ENCODE data around the gene FBN3.
"Not testable (repeated sequence)": the region's sequence is repeated elsewhere in the genome, so short reads cannot be mapped to it uniquely, and the experiment has no call there.

Gene FBN3

DNA sequence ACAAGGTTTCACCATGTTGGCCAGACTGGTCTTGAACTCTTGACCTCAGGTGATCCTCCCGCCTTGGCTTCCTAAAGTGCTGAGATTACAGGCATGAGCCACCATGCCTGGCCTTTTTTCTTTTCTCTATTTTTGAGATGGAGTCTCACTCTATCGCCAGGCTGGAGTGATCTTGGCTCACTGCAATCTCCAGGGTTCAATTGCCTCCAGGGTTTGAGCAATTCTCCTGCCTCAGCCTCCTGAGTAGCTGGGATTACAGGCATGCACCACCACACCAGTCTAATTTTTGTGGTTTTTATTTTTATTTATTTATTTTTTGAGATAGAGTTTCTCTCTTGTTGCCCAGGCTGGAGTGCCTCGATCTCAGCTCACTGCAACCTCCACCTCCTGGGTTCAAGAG lies 125.1 kb downstream of the FBN3 start:
- not testable (repeated sequence) for DNase-seq (ENCODE audit: low read depth in 2 of 2, low spot score in 1 of 2)

GRCh38 chr19:8023371-8023770 lies 126.0 kb downstream of the FBN3 start:
- DNase-seq (ENCODE audit: low read depth in 2 of 2, low spot score in 1 of 2) = no peak

- DNase-seq (ENCODE audit: low read depth in 2 of 2, low spot score in 1 of 2) = no peak
Observed at GRCh38 chr19:8022275-8022674, 127.1 kb downstream of the FBN3 start.

GRCh38 chr19:8021374-8021773 lies 128.0 kb downstream of the FBN3 start:
- no peak for DNase-seq (ENCODE audit: low read depth in 2 of 2, low spot score in 1 of 2)

DNA sequence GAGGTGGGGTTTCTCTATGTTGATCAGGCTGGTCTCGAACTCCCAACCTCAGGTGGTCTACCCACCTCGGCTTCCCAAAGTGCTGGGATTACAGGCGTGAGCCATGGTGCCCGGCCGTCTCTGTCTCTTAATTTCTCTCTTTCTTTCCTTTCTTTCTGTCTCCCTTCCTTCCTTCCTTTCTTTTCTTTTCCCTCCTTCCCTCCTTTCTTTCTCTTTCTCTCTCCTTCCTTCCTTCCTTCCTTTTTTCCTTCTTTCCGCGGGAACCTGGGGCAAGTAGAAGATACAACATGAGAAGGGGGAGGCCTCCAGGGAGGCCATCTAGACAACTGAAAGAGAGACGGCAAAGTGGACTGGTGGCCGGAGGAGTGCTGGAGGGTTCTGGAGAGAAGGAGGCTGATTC lies 128.7 kb downstream of the FBN3 start:
- DNase-seq (ENCODE audit: low read depth in 2 of 2, low spot score in 1 of 2) = no peak

- no peak for DNase-seq (ENCODE audit: low read depth in 2 of 2, low spot score in 1 of 2)
Observed at GRCh38 chr19:8017808-8018207, 131.6 kb downstream of the FBN3 start.
